Stimulated activated CD8-positive, alpha-beta memory T cell treated with anti-CD3 and anti-CD28 coated beads, Interleukin-7, amount 100 ng/mL, for 24 hours (primary cell): Measurements from ENCODE around the gene CDK11B.
"Not testable (repeated sequence)": the region's sequence is repeated elsewhere in the genome, so short reads cannot be mapped to it uniquely, and the experiment has no call there.

Experiments
- DNase-seq: peaks from one replicate; pipeline ENCODE4 v3.0.0-alpha.2; 2020; ENCODE audit warnings: low read depth

Gene CDK11B

DNA sequence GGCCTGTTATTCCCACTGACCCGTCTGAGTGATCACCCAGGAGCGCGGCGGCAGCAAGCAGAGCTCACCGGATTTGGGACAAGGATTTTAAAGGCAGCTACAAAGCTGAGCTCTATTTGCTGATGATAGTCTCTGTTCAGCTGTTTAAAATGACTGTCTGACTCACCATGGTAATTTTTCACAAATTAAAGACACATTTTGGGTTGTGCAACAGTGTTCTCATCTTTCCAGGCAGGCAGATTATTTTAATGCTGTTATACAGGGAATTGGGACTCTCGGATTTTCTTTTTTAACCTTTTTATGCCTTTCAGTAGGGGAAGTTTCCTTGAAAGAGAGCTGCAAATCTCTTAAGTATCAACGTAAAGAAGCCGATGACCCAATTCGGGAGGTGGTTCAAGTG, 3.6 kb upstream of the CDK11B start:
- DNase-seq: not testable (repeated sequence)

DNA sequence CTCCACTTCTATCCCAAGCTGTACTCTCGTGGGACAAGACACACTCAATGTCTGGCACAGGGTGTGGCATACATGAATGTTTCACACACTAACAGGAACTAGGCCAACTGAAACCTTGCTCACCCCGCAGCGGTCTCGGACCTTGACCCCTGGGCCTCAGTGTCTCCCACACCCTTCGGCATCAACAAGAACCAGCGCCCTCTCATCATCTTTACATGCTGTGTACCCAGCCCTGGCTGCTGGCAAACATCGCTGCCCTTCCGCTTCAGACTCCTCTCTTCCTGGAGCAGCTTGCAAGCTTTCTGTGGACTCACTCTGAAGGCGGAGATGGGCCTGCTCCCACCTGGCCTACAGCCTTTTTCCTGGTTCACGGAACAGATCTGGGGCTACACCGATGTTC, 10.5 kb downstream of the CDK11B start:
- not testable (repeated sequence) for DNase-seq

DNA sequence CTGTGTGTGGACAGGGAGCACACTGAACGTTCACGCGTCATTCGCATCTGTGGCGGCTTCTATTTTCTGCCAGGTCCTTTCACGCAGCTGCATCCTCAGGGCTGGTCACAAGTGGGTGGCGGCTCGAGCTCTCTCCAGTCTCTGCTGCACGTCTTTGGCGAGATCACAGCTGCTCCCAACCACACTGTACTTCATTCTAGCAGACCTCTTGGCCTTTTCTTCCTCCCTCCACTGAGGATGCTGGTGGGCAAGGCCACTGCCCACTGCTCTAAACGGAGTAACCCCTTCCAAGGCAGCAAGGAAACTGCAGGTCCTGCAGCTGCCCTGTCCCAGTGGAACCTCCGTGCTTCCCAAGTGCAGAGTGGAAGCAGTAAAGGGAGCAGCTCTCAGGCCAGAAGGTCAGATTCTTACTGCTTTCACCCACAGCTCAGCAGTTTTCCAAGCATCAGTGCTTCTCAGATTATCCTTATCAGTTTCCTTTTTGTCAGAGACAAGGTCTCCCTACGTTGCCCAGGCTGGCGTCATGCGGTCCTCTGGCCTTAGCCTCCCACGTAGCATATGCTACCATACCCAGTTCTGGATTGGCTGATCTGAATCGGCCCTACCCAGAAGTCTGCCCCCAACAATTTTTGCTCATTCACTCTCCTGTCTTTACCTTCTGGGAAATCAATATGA, 11.1 kb downstream of the CDK11B start:
- not testable (repeated sequence) for DNase-seq

DNA sequence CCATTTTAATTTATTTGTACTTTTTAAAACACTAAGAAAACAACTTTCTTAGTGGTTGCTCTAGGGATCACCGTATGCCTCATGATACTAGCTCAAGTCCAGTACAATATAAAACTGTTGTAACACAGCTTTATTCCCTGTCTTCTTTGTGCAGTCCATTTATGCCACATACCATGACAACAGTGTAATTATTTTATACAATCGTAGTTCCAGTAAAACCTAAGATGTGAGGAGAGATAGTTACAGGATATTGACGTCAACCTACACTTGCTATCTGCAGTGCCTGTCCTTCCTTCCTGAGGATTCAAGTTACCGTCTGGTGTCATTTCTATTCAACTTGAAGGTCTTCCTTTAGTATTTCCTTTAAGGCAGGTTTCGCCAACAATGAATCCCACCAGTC, 12.5 kb downstream of the CDK11B start:
- not testable (repeated sequence) for DNase-seq

DNA sequence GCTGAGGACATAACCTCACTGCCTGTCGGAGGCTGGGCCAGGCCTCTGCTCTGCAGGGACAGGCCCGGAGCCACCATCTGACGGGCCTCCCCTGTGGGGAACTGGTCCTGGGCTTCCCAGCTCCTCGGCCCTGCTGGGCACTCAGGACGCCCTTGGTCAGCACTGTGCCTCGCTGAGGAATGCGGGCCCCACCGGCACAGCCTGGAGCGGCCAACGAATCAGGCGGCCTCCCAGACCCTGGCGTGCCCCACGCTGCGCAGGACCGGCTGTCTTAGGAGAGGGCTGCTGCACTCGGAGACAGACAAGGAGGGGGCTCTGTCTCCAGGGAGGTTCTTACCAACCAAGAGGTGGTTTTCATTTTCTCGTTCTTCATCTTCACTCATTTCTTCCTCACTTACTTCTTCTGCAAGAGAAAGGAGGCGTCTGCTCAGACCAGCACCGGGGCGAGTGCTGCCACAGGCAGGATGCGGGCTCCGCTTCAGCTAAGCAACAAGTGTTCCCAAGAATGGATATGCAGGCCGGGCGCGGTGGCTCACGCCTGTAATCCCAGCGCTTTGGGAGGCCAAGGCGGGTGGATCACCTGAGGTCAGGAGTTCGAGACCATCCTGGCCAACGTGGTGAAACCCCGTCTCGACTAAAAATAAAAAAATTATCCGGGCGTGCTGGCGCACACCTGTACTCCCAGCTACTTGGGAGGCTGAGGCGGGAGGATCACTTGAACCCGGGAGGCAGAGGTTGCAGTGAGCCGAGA, 17.9 kb downstream of the CDK11B start:
- not testable (repeated sequence) for DNase-seq

DNA sequence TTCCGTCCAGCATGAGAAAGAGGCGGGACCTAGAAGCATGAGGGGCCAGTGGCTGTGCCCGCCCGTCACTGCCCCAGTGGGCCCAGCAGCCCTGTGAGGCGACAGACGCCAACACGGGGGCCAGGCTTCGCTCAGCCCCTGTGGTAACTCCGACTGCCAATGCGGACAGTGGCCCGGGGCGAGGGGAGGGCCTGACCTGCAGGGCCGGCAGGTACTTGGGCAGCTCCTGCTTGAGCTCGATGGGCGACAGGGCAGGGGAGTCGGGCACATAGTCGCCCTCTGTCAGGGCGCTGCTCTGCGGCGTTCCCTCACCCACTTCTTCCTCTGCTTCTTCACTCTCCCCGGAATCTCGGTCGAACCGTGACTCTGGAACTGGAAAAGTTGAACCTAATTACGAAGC, 18.7 kb downstream of the CDK11B start:
- not testable (repeated sequence) for DNase-seq

DNA sequence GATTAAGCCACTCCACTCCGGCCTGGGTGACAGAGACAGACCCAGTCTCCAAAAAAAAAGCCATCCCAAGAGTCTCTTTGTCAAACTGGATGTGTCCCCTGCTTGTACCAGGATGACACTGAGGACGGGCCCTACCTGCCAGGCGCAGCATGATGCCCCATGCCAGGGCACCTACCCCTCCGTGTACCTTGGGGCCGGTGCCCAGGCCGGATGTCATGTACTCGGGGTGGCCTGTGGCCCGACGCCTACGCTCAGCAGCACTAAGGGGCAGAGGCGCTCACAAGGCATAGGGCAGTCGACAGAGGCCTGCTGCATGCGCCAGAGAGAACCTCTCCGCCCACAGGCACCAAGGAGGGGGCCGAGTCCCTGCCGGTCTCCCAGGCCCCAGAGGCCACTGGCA, 19.4 kb downstream of the CDK11B start:
- not testable (repeated sequence) for DNase-seq

DNA sequence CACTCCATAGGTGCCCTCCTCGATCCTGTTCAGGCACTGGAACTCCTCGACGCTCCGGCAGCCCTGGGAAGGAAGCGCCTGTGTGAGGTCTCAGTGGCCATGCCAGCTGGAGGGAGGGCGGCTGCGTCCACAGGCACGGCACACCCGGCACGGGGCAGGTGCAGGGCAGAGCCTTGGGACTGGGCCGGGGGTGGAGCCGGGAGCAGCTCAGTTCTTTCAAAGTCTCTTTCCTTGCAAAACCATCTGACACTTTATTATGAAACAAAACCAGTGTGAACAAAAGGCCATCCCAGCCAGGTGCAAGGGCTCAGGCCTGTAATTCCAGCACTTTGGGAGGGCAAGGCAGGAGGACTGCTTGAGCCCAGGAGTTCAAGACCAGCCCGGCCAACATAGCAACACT, 20.3 kb downstream of the CDK11B start:
- DNase-seq: not testable (repeated sequence)

DNA sequence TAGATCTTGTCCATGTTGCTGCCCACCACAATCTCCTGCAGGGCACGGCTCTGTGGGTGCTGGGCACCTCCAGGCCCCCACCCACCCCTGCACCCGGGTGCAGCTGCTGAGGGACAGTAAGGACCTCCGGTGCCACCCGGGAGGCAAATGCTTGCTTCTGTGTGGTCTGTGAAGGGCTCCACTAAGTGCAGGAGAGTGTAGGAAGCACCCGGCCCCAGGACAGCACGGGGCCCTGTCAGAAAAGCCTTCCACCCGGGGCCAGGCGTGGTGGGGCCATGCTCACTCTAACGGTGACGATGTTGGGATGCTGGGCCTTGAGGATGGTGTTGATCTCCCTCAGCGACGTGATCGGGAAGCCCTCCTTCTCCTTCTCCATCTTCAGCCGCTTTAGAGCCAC, 21.3 kb downstream of the CDK11B start:
- DNase-seq: not testable (repeated sequence)

DNA sequence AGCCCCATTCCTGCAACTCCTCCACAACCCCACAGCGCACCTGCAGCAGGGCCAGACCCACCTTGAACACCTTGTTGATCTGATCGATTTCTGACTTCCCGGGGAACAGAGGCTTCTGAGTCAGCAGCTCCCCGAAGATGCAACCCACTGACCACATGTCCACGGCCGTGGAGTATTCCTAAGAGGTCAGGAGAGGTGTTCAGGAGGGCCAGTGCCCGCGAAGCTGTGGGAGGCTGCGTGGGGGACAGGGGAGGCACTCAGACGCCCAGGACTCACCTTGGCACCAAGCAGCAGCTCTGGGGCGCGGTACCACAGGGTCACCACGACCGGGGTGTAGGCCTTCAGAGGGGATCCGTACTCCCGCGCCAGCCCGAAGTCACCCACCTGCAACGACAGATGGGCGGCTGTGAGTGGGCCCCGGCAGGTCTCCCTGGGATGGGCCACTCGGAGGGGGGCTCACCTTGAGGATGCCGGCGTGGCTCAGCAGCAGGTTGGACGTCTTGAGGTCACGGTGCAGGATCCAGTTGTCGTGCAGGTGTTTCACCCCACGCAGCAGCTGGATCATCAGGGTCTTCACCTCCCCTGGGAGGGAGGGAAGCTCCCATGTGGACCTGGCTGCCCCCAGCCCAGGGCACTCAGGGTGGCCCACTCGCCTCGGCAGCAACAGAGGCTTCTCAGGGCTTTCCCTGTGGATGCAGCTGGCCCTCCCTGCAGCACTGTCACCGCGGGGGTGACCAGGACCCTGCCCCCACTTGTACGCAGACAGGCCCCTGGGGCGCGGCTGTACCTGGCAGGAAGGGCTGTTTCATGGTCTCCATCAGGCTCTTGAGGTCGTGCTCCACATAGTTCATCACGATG, 22.0 kb downstream of the CDK11B start:
- not testable (repeated sequence) for DNase-seq

DNA sequence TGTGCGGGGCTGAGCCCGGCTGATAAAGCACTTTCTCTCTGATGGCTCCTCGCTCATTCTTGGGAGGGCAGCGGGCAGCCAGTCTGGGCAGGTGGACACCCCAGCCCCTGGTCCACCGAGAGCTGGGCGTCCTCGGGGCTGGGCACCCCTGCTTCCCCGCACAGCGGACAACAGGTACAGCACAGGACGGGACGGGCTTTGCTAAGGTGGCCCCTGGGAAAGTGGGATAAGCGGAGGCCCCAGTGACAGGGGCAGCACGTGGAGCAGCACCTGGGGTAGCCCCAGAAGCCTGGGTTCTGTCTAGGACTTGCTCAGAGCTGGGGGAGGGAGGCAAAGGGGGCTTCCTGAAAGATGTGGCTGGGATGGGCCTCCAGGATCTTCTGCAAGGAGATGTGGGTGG, 24.2 kb downstream of the CDK11B start:
- not testable (repeated sequence) for DNase-seq

DNA sequence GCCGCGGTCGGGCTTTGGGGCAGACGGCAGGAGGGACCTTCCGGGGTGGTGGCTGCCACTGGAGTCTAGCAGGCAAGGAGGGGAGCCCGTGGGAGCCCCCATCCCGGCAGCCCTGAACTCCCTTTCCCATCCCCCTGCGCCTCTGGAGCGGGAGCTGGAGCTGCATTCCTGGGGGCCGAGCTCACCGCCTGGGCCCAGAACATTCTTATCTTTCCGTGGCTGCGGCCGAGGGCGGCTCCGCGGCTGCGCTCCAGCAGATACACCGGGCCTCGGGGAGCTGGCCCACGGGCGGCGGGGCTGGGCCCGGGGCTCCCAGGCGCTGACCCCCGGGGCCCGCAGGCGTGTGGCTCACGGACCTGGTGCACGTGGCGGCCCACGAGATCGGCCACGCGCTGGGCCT, 25.4 kb downstream of the CDK11B start:
- not testable (repeated sequence) for DNase-seq

DNA sequence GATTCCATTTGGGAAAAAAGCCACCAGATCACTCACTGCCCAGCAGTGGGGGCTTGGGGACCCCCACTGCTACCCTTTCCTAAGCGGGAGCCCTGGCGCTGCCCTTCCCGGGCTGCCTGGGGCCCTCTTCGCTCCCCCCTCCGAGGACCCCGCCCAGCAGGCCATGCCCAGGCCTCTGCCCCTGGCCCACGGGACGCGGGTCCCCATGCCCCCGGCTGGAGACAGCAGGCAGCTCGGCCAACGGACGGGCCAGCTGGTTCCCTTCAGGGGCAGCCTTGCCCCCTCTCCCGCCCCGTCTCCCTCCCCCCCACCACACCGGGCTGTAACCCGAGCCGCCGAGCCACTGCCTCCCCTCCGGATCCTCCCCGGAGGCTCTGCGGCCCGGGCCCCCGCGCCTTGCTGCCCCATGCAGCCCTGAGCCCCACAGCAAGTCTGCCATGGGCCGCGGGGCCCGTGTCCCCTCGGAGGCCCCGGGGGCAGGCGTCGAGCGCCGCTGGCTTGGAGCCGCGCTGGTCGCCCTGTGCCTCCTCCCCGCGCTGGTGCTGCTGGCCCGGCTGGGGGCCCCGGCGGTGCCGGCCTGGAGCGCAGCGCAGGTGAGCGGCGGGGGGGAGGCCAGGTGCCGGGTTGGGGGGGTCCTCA, 26.9 kb downstream of the CDK11B start, which contains the start of gene MMP23B:
Gene MMP23B, plus strand, starts transcription at position 392 of the 639 bp plus-strand sequence. Its CDS starts 46 bp downstream, at position 438.
- DNase-seq: no peak

DNA sequence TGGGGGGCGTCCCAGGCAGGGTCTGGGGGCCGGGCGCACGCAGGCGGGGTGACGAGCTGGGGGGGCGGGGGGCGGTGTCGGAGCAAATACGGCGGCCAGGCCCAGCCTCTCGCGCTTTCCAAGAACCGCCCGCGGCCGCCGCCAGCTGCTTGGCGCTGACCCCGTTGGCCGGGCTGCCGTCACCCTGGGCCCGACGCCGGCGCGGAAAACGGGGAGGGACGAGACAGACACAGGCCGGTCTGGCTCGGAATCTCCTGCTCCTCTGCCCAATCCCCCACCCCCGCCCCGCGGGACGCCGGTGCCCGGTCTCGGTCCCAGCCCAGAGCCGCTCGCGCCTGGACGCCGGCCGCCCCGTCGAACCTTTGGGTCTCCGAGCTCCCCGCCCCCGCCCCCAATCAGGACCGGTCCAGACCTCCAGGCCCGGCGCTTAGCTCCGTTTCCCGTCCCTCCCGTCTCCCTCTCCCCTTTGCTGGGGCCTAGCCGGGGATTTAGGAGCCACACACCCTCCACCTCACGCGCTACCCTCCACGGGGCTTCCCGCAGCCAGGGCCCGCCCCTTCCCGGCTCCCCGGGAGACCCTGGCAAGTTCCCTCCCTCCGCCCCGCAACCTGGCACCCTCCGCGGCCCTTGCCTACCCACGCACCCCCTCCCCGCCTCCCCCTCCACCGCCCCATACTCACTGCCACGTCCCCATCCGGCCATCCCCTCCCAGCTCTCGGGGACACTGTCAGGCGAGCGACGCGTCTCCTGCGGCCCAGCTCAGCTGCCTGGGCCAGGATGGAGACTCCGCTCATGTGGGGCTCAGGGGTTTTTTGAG, 27.6 kb downstream of the CDK11B start:
- DNase-seq: no peak

DNA sequence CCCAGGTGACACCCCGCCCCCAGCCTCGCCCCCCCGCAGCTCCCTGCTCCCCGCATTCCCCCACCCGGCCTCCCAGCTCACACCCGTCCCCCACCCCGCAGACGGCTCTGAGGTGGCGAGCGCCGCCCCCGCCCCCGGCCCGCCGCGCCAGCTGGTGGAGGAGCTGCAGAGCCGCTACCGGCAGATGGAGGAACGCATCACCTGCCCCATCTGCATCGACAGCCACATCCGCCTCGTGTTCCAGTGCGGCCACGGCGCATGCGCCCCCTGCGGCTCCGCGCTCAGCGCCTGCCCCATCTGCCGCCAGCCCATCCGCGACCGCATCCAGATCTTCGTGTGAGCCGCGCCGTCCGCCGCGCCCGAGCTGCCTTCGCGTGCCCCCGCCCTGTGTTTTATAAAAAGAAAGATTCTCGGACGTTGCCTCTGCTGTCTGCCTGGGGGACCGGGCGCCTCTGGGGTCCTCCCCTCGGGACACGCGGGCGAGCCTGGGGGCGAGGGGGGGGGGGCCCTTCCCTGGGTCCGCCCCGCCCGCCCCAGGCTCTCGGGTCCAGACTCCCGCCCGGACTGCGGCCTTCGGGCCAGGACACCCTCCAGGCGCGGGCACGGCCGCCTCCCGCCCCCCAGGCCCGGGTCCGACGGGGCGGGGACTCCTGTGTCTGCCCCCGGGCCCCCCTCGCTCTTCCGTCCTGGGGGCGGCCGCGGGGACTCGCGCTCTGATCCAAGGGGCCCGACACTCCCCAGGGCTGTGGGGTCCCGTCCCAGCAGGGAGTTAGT, 28.4 kb downstream of the CDK11B start:
- DNase-seq: peak; percentile 82

DNA sequence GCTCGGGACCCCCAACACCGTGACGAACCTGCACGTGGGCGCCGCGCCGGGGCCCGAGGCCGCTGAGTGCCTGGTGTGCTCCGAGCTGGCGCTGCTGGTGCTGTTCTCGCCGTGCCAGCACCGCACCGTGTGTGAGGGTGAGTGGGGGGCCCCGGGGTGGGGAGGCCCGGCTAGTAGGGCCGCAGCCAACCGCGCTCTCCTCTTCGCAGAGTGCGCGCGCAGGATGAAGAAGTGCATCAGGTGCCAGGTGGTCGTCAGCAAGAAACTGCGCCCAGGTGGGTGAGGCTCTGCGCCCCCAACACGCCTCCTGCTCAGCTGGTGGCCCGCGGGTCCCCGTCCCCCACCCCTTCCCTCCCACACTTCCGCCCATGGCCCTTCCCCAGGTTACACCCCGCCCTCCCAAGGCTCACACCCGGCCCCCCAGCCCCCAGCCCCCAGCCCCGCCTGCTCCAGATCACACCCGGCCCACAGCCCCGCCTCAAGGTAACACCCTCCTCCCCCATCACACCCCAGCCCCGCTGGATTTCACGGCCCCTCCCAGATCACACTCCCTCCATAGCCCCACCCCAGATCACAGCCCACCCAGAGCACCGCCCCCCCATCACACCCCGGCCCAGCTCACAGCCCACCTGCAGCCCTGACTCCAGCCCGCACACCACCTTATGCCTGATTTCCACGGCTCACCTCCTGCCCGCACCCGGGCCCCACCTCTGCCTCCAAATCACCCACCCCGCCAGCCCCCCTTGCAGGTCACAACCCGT, 29.2 kb downstream of the CDK11B start:
- peak; percentile 38 for DNase-seq

DNA sequence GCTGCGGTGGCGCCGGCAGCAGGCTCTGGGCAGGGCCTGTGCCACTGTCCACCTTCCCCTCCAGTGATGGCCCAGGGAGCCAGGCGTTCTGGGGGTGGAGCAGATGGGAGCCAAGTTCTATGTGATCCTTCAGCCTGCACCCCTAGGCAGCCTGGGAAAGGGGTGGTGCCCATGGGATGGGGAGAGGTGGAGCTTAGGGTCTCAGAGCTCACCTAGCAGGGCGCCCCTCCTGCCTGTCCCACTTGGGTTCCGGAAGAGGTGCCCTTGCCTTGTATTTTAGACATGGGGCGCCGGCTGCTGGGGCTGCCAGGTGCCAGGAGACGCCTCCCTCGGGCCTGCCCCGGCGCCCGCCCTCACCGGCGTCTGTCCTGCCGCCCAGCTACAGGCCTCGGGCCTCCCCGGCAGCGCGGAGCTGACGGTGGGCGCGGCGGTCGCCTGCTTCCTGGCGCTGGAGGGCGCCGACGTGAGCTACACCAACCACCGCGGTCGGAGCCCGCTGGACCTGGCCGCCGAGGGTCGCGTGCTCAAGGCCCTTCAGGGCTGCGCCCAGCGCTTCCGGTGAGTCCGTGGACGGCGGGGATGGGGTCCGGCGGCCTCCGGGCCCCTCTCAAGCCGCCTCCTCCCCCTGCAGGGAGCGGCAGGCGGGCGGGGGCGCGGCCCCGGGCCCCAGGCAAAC, 29.9 kb downstream of the CDK11B start:
- no peak for DNase-seq

DNA sequence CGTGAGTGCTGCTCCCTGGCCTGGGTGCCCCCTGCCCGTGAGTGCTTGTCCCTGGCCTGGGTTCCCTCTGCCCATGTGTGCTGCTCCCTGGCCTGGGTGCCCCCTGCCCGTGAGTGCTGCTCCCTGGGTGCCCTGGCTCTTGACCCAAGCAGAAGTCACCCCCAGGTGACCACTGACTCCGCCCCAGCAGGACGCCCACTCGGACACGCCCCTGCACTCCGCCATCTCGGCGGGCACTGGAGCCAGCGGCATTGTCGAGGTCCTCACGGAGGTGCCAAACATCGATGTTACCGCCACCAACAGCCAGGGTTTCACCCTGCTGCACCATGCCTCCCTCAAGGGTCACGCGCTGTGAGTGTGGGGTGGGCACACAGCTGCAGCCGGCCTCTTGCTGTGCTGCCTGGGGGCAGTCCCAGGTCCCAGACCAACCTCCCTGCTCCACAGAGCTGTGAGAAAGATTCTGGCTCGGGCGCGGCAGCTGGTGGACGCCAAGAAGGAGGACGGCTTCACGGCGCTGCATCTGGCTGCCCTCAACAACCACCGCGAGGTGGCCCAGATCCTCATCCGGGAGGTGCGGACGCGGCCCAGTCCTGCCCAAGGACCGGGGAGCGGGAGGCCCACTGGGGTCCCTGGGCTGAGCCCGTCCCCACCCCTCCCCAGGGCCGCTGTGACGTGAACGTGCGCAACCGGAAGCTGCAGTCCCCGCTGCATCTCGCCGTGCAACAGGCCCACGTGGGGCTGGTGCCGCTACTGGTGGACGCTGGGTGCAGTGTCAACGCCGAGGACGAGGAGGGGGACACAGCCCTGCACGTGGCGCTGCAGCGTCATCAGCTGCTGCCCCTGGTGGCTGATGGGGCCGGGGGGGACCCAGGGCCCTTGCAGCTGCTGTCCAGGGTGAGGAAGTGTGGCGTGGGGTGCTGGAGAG, 30.7 kb downstream of the CDK11B start:
- DNase-seq: no peak
